Fibroblast of lung (primary cell): ENCODE data around the gene UBE2L3. TPM values are rescaled to one million over a fixed set of nuclear protein-coding genes. Genes with fewer than 3 reads are reported as not detected.

Experiments used
- DNase-seq, 2 donors: peaks; one replicate each; pipeline versions ENCODE4 v3.0.0 to v3.0.0-alpha.2; 2010; ENCODE audit warnings: low read depth in 2 of 2
- H2AFZ ChIP-seq: 2 replicates; pipeline ENCODE4 v1.5.1; 2012; ENCODE audit warnings: low read length, control low read depth, inconsistent platforms
- H3K27ac ChIP-seq: 2 replicates; pipeline ENCODE4 v1.5.1; 2011; ENCODE audit warnings: low read length, control low read depth; ENCODE audit not compliant: insufficient read depth
- H3K27me3 ChIP-seq: 2 replicates; pipeline ENCODE4 v1.5.1; 2011; ENCODE audit warnings: mild to moderate bottlenecking, low read length; ENCODE audit not compliant: control insufficient read depth, insufficient read depth
- H3K36me3 ChIP-seq: 2 replicates; pipeline ENCODE4 v1.5.1; 2011; ENCODE audit warnings: low read length; ENCODE audit not compliant: control insufficient read depth, insufficient read depth
- H3K4me1 ChIP-seq: 2 replicates; pipeline ENCODE4 v1.5.1; 2011; ENCODE audit warnings: low read length; ENCODE audit not compliant: control insufficient read depth, insufficient read depth; ENCODE audit errors: extremely low read depth
- H3K4me2 ChIP-seq: 2 replicates; pipeline ENCODE4 v1.5.1; 2011; ENCODE audit warnings: low read length, control low read depth; ENCODE audit not compliant: insufficient read depth; ENCODE audit errors: extremely low read depth
- H3K4me3 ChIP-seq, 4 experiments: fragments of 200-600 bp in 1 of 4; sonication (generic) in 1 of 4; replicated peaks in 1 of 4; 2 replicates each; pipeline ENCODE4 v1.5.1; 2011 to 2016; ENCODE audit warnings: low read length in 4 of 4, low read depth in 3 of 4, mild to moderate bottlenecking in 3 of 4, control low read depth in 2 of 4, inconsistent platforms in 1 of 4, mixed read lengths in 1 of 4; ENCODE audit not compliant: insufficient read depth in 1 of 4; ENCODE audit errors: control extremely low read depth in 1 of 4
- H3K79me2 ChIP-seq: 2 replicates; pipeline ENCODE4 v1.5.1; 2012; ENCODE audit warnings: mild to moderate bottlenecking, low read length, inconsistent platforms; ENCODE audit not compliant: control insufficient read depth, insufficient read depth
- H3K9ac ChIP-seq: 2 replicates; pipeline ENCODE4 v1.5.1; 2011; ENCODE audit warnings: mild to moderate bottlenecking, low read length, control low read depth; ENCODE audit not compliant: insufficient read depth
- H3K9me3 ChIP-seq: 2 replicates; pipeline ENCODE4 v1.5.1; 2012; ENCODE audit warnings: low read depth, low read length; ENCODE audit not compliant: control insufficient read depth, insufficient read depth
- H4K20me1 ChIP-seq: 2 replicates; pipeline ENCODE4 v1.5.1; 2011; ENCODE audit warnings: low read length; ENCODE audit not compliant: control insufficient read depth, insufficient read depth; ENCODE audit errors: extremely low read depth
- CTCF ChIP-seq, 2 donors: IDR thresholded peaks in 1 of 2; conservative IDR thresholded peaks in 1 of 2; 1 replicate in 1 of 2; 2 replicates in 1 of 2; pipeline ENCODE4 v1.5.1; 2011 to 2012; ENCODE audit warnings: low read length in 2 of 2, control low read depth in 1 of 2, inconsistent platforms in 1 of 2, low read depth in 1 of 2, mild to moderate bottlenecking in 1 of 2
- EZH2 ChIP-seq: IDR thresholded peaks from 2 replicates; pipeline ENCODE4 v1.5.1; 2012; ENCODE audit warnings: low read length, control low read depth, mild to moderate bottlenecking; ENCODE audit errors: missing control alignments
- polyA plus RNA-seq, 2 donors: library from polyadenylated mRNA; depleted of rRNA in 1 of 2; stranded (reverse) in 1 of 2; unstranded in 1 of 2; fragments of >200 nt; gene quantifications; 2 replicates each; pipeline ENCODE4 v1.2.1, GENCODE V29; 2011 to 2012; ENCODE audit warnings: missing spikeins in 1 of 2
- total RNA-seq: library from RNA; depleted of rRNA; stranded (reverse); fragments of >200 nt; gene quantifications from 2 replicates; pipeline ENCODE4 v1.2.1, GENCODE V29; 2014

The UBE2L3 gene
- total and polyA plus RNA-seq, 2 donors (not counting 1 experiment from before 2014, with no cell fraction given), result 23.8 to 82.4 TPM

- Histone ChIP-seq H3K36me3 (peaks cover 3% of the 10 kb centered on the region), H4K20me1 (no peaks in the 10 kb centered on the region), H3K27me3 (no peaks in the 10 kb centered on the region), H3K9ac (peak within 1 kb of the TSS; percentile 89), H3K4me2 (peak within 1 kb of the TSS; percentile 88), H3K79me2 (peaks cover 5% of the 10 kb centered on the region), H3K27ac (peak within 1 kb of the TSS; percentile 85), H3K4me1 (no peaks in the 10 kb centered on the region), H3K9me3 (no peaks in the 10 kb centered on the region), H2AFZ (peak within 1 kb of the TSS; percentile 61), H3K4me3 (peak within 1 kb of the TSS; percentile 74 to 91 (median 91))
- DNase-seq, result peak; percentile 86 to 88
- TF ChIP-seq CTCF (conservative IDR thresholded peaks at IDR 0.05 in 1 of 2, IDR thresholded peaks at IDR 0.05 in 1 of 2; ENCODE audit: low read depth in 1 of 2, low read length in 2 of 2) (peak; percentile 31 to 47), EZH2 (no peak)
These were observed 62.0 kb downstream of the UBE2L3 start, which contains the start of gene YDJC for GRCh38 chr22:21629255-21630149. TSS of gene YDJC (minus strand) at chr22:21630022. CDS start at chr22:21630014, 8 bp downstream.

GRCh38 chr22:21631025-21631424, 63.5 kb downstream of the UBE2L3 start:
- no peaks in the 10 kb centered on the region for H3K9me3 ChIP-seq
- no peaks in the 10 kb centered on the region for H4K20me1 ChIP-seq

More at GRCh38 chr22:21631025-21631424, 63.5 kb downstream of the UBE2L3 start:
- Histone ChIP-seq H3K4me2 (no peak overlapping the region), H3K4me1 (no peaks in the 10 kb centered on the region), H3K27me3 (no peaks in the 10 kb centered on the region), H3K4me3 (no peak overlapping the region), H3K79me2 (peaks cover 5% of the 10 kb centered on the region), H3K27ac (no peak overlapping the region), H2AFZ (no peak overlapping the region), H3K36me3 (peaks cover 3% of the 10 kb centered on the region), H3K9ac (no peak overlapping the region)
- DNase-seq, result no peak
- TF ChIP-seq EZH2 (no peak), CTCF (conservative IDR thresholded peaks at IDR 0.05 in 1 of 2, IDR thresholded peaks at IDR 0.05 in 1 of 2; ENCODE audit: low read depth in 1 of 2, low read length in 2 of 2) (no peak)
